Gastrocnemius medialis (tissue), 4 donors: Measurements from ENCODE around the gene GARNL3. TPM values are rescaled to one million over a fixed set of nuclear protein-coding genes. Genes with fewer than 3 reads are reported as not detected.

Source experiments
- ATAC-seq, 2 donors: fragments of 150-250 bp; one replicate each; pipeline ENCODE4 v1.9.1; 2016
- DNase-seq, 2 donors: peaks; one replicate each; pipeline ENCODE4 v3.0.0-alpha.2; 2019
- H3K27ac ChIP-seq, 4 donors: fragments of 200-600 bp; sonication (generic); 1 replicate in 1 of 4; 2 replicates in 3 of 4; pipeline ENCODE4 v1.5.1; 2016 to 2018; ENCODE audit warnings: mild to moderate bottlenecking in 2 of 4, moderate library complexity in 1 of 4
- H3K27me3 ChIP-seq, 3 donors: fragments of 200-600 bp; sonication (generic) in 2 of 3; 1 replicate in 1 of 3; 2 replicates in 2 of 3; pipeline versions ENCODE4 v1.5.1 to v1.6.0; 2016 to 2019; ENCODE audit warnings: mild to moderate bottlenecking in 1 of 3, moderate library complexity in 1 of 3
- H3K36me3 ChIP-seq, 2 donors: fragments of 200-600 bp; sonication (generic) in 1 of 2; one replicate each; pipeline ENCODE4 v1.5.1; 2017 to 2018
- H3K4me1 ChIP-seq, 2 donors: fragments of 200-600 bp; sonication (generic) in 1 of 2; one replicate each; pipeline ENCODE4 v1.5.1; 2016 to 2017; ENCODE audit warnings: mild to moderate bottlenecking in 2 of 2
- H3K4me3 ChIP-seq, 4 donors: fragments of 200-600 bp; sonication (generic) in 3 of 4; 1 replicate in 1 of 4; 2 replicates in 3 of 4; pipeline ENCODE4 v1.5.1; 2016 to 2019; ENCODE audit warnings: mild to moderate bottlenecking in 2 of 4
- H3K9me3 ChIP-seq, 3 donors: fragments of 200-600 bp; sonication (generic) in 2 of 3; 1 replicate in 1 of 3; 2 replicates in 2 of 3; pipeline ENCODE4 v1.5.1; 2016 to 2019
- POLR2A ChIP-seq, 2 donors: fragments of 450-650 bp; IDR thresholded peaks; one replicate each; pipeline ENCODE4 v1.6.1; 2017; ENCODE audit warnings: antibody characterized with exemption in 2 of 2, mild to moderate bottlenecking in 2 of 2, moderate library complexity in 2 of 2
- in situ Hi-C, 4 donors: fragments of 200-750 bp; cut with MboI; loops; one replicate each; pipeline versions ENCODE4 v1.15.0 to v1.8.0; 2017; ENCODE audit warnings: low sequenced_read_pairs in 4 of 4
- intact Hi-C: fragments of 100-400 bp; cut with DNase I; formaldehyde crosslinking; loops from one replicate; pipeline ENCODE4 v1.15.1; 2023; ENCODE audit warnings: low total_unique reads
- total RNA-seq, 4 donors: library from RNA; depleted of rRNA; stranded (reverse); fragments of >200 nt; gene quantifications; one replicate each; pipeline versions ENCODE4 v1.1.0 to v1.2.3, GENCODE V29; 2016
- TF ChIP-seq, protein P1 (sequence below), 5 experiments: fragments of 450-650 bp in 3 of 5; fragments of 200-600 bp in 2 of 5; sonication (generic) in 2 of 5; IDR thresholded peaks in 4 of 5; conservative IDR thresholded peaks in 1 of 5; 1 replicate in 4 of 5; 2 replicates in 1 of 5; pipeline ENCODE4 v1.5.1; 2016 to 2019; ENCODE audit warnings: antibody characterized with exemption in 5 of 5, mild to moderate bottlenecking in 3 of 5, moderate library complexity in 3 of 5

Gene GARNL3
- total RNA-seq, 4 donors from 2014 or later = 2.5 to 5.7 (median 3.0) TPM

DNA sequence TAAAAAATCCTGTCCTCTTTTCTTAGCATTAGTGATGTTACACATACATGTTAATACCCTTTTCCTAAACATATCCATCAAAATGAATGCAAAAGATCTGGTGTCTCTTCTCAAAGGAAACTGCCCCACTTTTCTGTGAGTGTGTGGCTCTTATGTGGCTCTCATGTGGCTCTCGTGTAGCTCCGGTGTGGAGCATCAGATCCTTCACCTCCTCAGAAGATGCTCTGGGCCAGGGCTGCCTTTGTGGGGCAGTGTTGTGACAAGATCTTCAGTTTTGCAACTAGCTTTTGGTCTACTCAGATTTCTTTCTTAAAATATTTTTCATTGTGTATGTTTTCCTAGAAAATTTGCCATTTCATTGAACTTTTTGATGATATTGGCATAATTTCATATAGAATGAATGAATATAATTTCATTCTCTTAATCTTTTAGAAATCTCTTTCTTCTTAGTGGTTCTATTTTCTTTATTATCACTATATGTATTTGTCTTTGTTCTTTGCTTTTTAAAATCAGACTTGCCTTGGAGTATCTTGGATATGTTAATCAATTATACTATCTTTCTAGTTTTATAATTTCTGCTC is 19.4 kb downstream of the GARNL3 start:
- ATAC-seq = peak; percentile 51 to 74
- in situ Hi-C loops = loop anchor here in 1 of 4 donors (5.0 kb wide), 1 partner anchor 63 kb away; no protein-coding TSS in a partner anchor

DNA sequence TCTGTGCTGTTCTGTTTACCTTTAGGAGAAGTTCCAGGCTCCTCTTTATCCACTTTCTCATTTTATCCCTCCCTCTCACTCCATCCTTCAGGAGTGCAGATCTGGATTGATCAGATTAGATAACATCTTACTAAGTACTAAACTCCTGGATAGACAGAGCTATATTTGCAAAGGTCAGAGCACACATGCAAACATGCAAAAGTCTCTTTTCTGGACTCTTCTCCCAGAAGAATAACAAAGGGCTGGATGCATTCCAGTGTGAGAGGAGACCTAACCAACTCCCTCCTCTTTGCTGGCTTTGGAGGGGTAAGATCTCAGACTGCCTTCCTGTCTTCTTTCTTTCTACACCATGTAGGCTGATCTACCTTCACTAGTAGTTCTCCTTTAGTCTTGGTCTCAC is 21.4 kb downstream of the GARNL3 start:
- Histone ChIP-seq H3K4me3 (no peak overlapping the region), H3K36me3 (no peaks in the 10 kb centered on the region), H3K27me3 (no peaks in the 10 kb centered on the region), H3K4me1 (peaks cover 0 to 1% of the 10 kb centered on the region in 2 donors), H3K9me3 (no peaks in the 10 kb centered on the region), H3K27ac (no peak overlapping the region)
- intact Hi-C loops = loop anchor here (2.0 to 10.0 kb wide), 2 partner anchors 33 to 169 kb away; partner anchors contain the start of genes LRSAM1 and RPL12
- TF ChIP-seq, protein P1, sequence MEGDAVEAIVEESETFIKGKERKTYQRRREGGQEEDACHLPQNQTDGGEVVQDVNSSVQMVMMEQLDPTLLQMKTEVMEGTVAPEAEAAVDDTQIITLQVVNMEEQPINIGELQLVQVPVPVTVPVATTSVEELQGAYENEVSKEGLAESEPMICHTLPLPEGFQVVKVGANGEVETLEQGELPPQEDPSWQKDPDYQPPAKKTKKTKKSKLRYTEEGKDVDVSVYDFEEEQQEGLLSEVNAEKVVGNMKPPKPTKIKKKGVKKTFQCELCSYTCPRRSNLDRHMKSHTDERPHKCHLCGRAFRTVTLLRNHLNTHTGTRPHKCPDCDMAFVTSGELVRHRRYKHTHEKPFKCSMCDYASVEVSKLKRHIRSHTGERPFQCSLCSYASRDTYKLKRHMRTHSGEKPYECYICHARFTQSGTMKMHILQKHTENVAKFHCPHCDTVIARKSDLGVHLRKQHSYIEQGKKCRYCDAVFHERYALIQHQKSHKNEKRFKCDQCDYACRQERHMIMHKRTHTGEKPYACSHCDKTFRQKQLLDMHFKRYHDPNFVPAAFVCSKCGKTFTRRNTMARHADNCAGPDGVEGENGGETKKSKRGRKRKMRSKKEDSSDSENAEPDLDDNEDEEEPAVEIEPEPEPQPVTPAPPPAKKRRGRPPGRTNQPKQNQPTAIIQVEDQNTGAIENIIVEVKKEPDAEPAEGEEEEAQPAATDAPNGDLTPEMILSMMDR (IDR thresholded peaks at IDR 0.05 in 4 of 5, conservative IDR thresholded peaks at IDR 0.05 in 1 of 5) = no peak
- TF ChIP-seq POLR2A (IDR thresholded peaks at IDR 0.05) = no peak
- ATAC-seq = no peak
- DNase-seq = no peak
- in situ Hi-C loops = no loop called here

More for the DNA sequence above, 19.4 kb downstream of the GARNL3 start:
- no peak overlapping the region for H3K4me3 ChIP-seq
- intact Hi-C loops = loop anchor here (1.0 to 10.0 kb wide), 4 partner anchors 35 to 171 kb away; partner anchors contain the start of genes LRSAM1, RPL12 and SLC2A8
- no peak overlapping the region for H3K27ac ChIP-seq
- DNase-seq = peak; percentile 31 to 47
- no peaks in the 10 kb centered on the region for H3K9me3 ChIP-seq
- TF ChIP-seq, protein P1 (IDR thresholded peaks at IDR 0.05 in 4 of 5, conservative IDR thresholded peaks at IDR 0.05 in 1 of 5) = peak in 2 of 5 experiments; percentile 42 to 43
- TF ChIP-seq POLR2A (IDR thresholded peaks at IDR 0.05) = no peak
- H3K4me1 ChIP-seq = no peaks in the 10 kb centered on the region
- no peaks in the 10 kb centered on the region for H3K27me3 ChIP-seq
- H3K36me3 ChIP-seq = no peaks in the 10 kb centered on the region

DNA sequence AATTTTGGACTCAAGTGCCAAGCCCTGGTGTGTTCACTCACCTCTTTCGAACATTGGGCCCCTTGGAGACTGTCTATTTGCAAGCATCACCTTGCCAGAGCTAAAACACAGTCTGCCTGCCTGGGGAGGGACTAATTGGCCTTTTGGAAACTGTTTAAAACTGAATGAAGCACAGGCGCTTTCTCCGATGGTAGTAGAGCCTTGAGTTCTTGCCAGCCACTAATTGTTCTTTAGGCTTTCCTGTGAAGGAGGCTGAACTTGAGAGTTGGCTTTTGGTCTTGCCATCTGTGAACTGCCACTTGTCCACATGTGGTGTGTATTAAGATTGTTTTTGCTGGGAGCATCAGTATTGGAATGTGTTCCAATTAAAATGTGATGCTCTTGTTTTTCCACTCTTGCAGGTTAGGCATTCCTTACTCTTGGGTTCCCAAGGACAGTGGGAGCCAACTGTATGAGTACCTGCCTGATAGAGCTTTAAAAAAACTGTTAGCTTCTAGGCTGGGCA is 26.0 kb downstream of the GARNL3 start:
- no peak for ATAC-seq
- peaks cover 25 to 28% of the 10 kb centered on the region in 2 donors for H3K4me1 ChIP-seq
- in situ Hi-C loops (no loop called here), intact Hi-C loops (no loop called here)
- TF ChIP-seq POLR2A (IDR thresholded peaks at IDR 0.05) = no peak
- TF ChIP-seq, protein P1 (IDR thresholded peaks at IDR 0.05 in 4 of 5, conservative IDR thresholded peaks at IDR 0.05 in 1 of 5) = no peak
- H3K36me3 ChIP-seq = no peaks in the 10 kb centered on the region
- no peak for DNase-seq
- H3K27me3 ChIP-seq = no peaks in the 10 kb centered on the region
- no peak overlapping the region for H3K27ac ChIP-seq
- no peak overlapping the region for H3K4me3 ChIP-seq
- H3K9me3 ChIP-seq = no peaks in the 10 kb centered on the region

DNA sequence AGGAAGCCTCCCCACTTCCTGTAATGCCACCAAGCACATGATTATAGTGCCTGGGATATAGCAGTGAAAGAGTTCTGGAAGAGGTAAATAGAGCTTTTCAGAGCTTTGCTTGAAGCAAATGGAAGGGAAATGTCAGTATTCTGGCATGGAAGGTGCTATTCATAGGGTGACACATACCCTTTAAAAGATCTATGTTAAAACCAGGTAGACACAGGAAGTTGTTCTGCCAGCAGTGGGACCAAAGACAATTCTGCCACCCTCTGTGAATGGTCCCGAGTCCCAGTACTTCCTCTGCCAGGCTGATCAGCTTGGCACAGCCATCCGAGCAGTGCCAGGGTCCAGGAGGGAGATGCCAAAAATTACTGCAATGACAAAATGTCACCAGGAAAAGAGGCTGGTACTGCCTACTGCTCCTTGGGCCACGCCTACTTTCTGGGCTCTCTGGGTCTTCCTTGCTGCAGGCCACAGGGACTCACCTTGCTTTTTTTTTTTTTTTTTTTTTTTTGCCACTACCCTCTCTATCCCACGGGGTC is 26.7 kb downstream of the GARNL3 start:
- Histone ChIP-seq H3K36me3 (no peaks in the 10 kb centered on the region), H3K4me3 (no peak overlapping the region), H3K9me3 (no peaks in the 10 kb centered on the region), H3K27me3 (no peaks in the 10 kb centered on the region), H3K27ac (no peak overlapping the region), H3K4me1 (peaks cover 25 to 28% of the 10 kb centered on the region in 2 donors)
- DNase-seq = no peak
- intact Hi-C loops = no loop called here
- no peak for ATAC-seq
- TF ChIP-seq POLR2A (IDR thresholded peaks at IDR 0.05) = no peak
- TF ChIP-seq, protein P1 (IDR thresholded peaks at IDR 0.05 in 4 of 5, conservative IDR thresholded peaks at IDR 0.05 in 1 of 5) = no peak
- in situ Hi-C loops = no loop called here
